NCI-H446 treated with DMSO at 0.1 percent for 48 hours (cell line): ENCODE results near the gene AQP10.
"Not testable (repeated sequence)": the region's sequence is repeated elsewhere in the genome, so short reads cannot be mapped to it uniquely, and the experiment has no call there.

ENCODE experiments used
- DNase-seq: peaks from one replicate; lab custom pipeline; 2025; lab: John Stamatoyannopoulos, UW

Gene AQP10

GRCh38 chr1:154344977-154345837 is 24.3 kb downstream of the AQP10 start:
- no peak for DNase-seq

GRCh38 chr1:154346276-154346917 is 25.5 kb downstream of the AQP10 start:
- no peak for DNase-seq

GRCh38 chr1:154347961-154348360 is 27.1 kb downstream of the AQP10 start:
- DNase-seq, result no peak

- DNase-seq, result no peak
These were observed 27.7 kb downstream of the AQP10 start for GRCh38 chr1:154348429-154349076.

- DNase-seq, result no peak
These were observed 28.2 kb downstream of the AQP10 start for GRCh38 chr1:154349121-154349520.

GRCh38 chr1:154350383-154350782 is 29.5 kb downstream of the AQP10 start:
- DNase-seq, result no peak

- no peak for DNase-seq
These were observed 30.6 kb downstream of the AQP10 start for GRCh38 chr1:154351363-154352068.

- DNase-seq, result no peak
These were observed 31.3 kb downstream of the AQP10 start for GRCh38 chr1:154352245-154352580.

- DNase-seq, result no peak
These were observed 31.9 kb downstream of the AQP10 start for GRCh38 chr1:154352581-154353459.

- no peak for DNase-seq
These were observed 32.6 kb downstream of the AQP10 start for GRCh38 chr1:154353460-154353904.

- no peak for DNase-seq
These were observed 33.1 kb downstream of the AQP10 start for GRCh38 chr1:154353966-154354365.

- DNase-seq, result no peak
These were observed 37.6 kb downstream of the AQP10 start for GRCh38 chr1:154358519-154358918.

- no peak for DNase-seq
These were observed 39.4 kb downstream of the AQP10 start for GRCh38 chr1:154360288-154360687.

- DNase-seq, result not testable (repeated sequence)
These were observed 40.0 kb downstream of the AQP10 start for GRCh38 chr1:154360881-154361280.

GRCh38 chr1:154361357-154361756 is 40.5 kb downstream of the AQP10 start:
- no peak for DNase-seq

- DNase-seq, result no peak
These were observed 50.5 kb downstream of the AQP10 start for GRCh38 chr1:154371436-154371835.

GRCh38 chr1:154373777-154374357 is 53.0 kb downstream of the AQP10 start:
- DNase-seq, result not testable (repeated sequence)
